Right cardiac atrium (tissue), 5 donors: ENCODE data around the gene COL6A2. TPM values are rescaled to one million over a fixed set of nuclear protein-coding genes. Genes with fewer than 3 reads are reported as not detected.

Experiments
- ATAC-seq, 2 donors: fragments of 200-7000 bp; cut with Tn5 transposase; one replicate each; pipeline versions ENCODE4 v1.8.0 to v1.9.1; 2020; ENCODE audit warnings: moderate library complexity in 2 of 2, mild to moderate bottlenecking in 1 of 2
- DNase-seq, 3 donors: peaks; one replicate each; pipeline ENCODE4 v3.0.0-alpha.2; 2020
- H3K27ac ChIP-seq: one replicate; pipeline ENCODE4 v1.5.1; 2013; ENCODE audit warnings: mild to moderate bottlenecking, low read length, control low read depth, moderate library complexity
- H3K27me3 ChIP-seq: one replicate; pipeline ENCODE4 v1.6.1; 2013; ENCODE audit not compliant: control insufficient read depth, insufficient read depth
- H3K4me1 ChIP-seq: one replicate; pipeline ENCODE4 v1.6.1; 2013; ENCODE audit warnings: low read length; ENCODE audit not compliant: control insufficient read depth, insufficient read depth
- H3K4me3 ChIP-seq: one replicate; pipeline ENCODE4 v1.5.1; 2013; ENCODE audit warnings: low read length, control low read depth
- H3K9me3 ChIP-seq: one replicate; pipeline ENCODE4 v1.6.1; 2013; ENCODE audit warnings: low read length; ENCODE audit not compliant: control insufficient read depth
- WGBS: extraction: QIAGEN DNeasy Blood & Tissue Kit; methylation state at CpG from one replicate; pipeline ENCODE4 v1.1.7; 2013; 5-methylcytosine and 5-hydroxymethylcytosine counted together
- intact Hi-C, 4 donors: fragments of 100-400 bp; cut with DNase I; formaldehyde crosslinking; loops; one replicate each; pipeline versions ENCODE4 v1.11.0 to v1.14.0; 2022 to 2023
- polyA plus RNA-seq: library from polyadenylated mRNA; stranded (reverse); fragments of 200-250 nt; gene quantifications from one replicate; pipeline ENCODE4 v1.2.3, GENCODE V29; 2013
- total RNA-seq, 4 donors: library from RNA; stranded (reverse); fragmentation: NEBNext Ultra II Directional; extraction: Animal tissue kit (Norgen Biotek cat#: 25700); gene quantifications; one replicate each; pipeline ENCODE4 v1.2.1, GENCODE V29; 2021
- donor health status: healthy with polysubstance abuse.
- donor health status: DM: no; HTN: yes; CAD: no.
- donor health status: DM: no; HTN: no; CAD: no.
- donor health status: DM: no; HTN: yes; CAD: no; lungs with severe emphysema.
- donor health status: DM: yes; HTN: yes; CAD: no.

The COL6A2 gene
- total and polyA plus RNA-seq, 5 donors = 198 to 323 (median 226) TPM

- intact Hi-C loops = loop anchor here in 1 of 4 donors (10.0 kb wide), 1 partner anchor 113 kb away; no protein-coding TSS in a partner anchor
- no peaks in the 10 kb centered on the region for H3K27me3 ChIP-seq
- DNase-seq (peak in 2 of 3 donors; percentile 47 to 52), ATAC-seq (no peak)
- no peaks in the 10 kb centered on the region for H3K4me1 ChIP-seq
- H3K27ac ChIP-seq = no peak overlapping the region
- WGBS = 83% methylated on average over 29 of the region's 29 CpGs
- H3K9me3 ChIP-seq = no peaks in the 10 kb centered on the region
- no peak overlapping the region for H3K4me3 ChIP-seq
Observed at GRCh38 chr21:46117586-46118315, 19.8 kb downstream of the COL6A2 start.

GRCh38 chr21:46118316-46119143 is 20.6 kb downstream of the COL6A2 start:
- no peaks in the 10 kb centered on the region for H3K4me1 ChIP-seq
- intact Hi-C loops = loop anchor here in 1 of 4 donors (10.0 kb wide), 1 partner anchor 114 kb away; no protein-coding TSS in a partner anchor
- H3K27ac ChIP-seq = no peak overlapping the region
- no peaks in the 10 kb centered on the region for H3K27me3 ChIP-seq
- H3K9me3 ChIP-seq = no peaks in the 10 kb centered on the region
- peak in 2 of 3 donors; percentile 11 to 47 for DNase-seq
- H3K4me3 ChIP-seq = no peak overlapping the region
- 92% methylated on average over 27 of the region's 27 CpGs for WGBS
- no peak for ATAC-seq

GRCh38 chr21:46119144-46119636 is 21.3 kb downstream of the COL6A2 start:
- H3K4me1 ChIP-seq = no peaks in the 10 kb centered on the region
- H3K27me3 ChIP-seq = no peaks in the 10 kb centered on the region
- DNase-seq = peak in 1 of 3 donors; percentile 16
- H3K9me3 ChIP-seq = no peaks in the 10 kb centered on the region
- no peak overlapping the region for H3K4me3 ChIP-seq
- intact Hi-C loops = loop anchor here in 1 of 4 donors (10.0 kb wide), 1 partner anchor 114 kb away; no protein-coding TSS in a partner anchor
- no peak overlapping the region for H3K27ac ChIP-seq
- no peak for ATAC-seq
- whole genome bisulfite sequencing = 94% methylated on average over 12 of the region's 12 CpGs

DNA sequence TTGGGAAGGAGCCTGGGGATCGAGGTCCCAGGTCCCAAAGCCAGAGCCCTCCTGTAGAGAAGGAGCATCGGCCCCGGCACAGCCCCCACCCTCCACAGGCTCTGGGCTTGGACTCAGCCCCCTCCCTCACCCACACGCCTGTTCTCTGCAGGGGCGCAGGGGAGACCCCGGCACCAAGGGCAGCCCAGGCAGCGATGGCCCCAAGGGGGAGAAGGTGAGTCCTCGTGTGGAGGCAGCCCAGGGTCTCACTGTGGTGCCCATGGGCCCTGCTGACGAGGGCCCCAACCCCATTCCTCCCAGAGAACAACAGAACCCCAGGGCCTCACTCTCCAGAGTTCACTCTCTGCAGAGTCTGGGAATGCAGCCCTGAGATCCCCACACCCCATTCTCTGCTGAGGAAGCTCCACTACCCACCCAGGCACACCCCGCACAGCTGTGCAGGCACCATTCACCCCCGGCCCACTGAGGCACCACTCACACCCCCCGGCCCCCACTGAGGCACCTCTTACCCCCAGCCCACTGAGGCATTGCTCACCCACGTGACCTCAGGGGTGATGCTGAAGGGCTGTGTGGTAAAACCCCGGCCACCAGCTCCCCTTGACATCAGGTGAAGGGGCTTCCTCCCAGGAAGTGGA is 21.8 kb downstream of the COL6A2 start:
- WGBS = 91% methylated on average over 14 of the region's 14 CpGs
- DNase-seq (peak; percentile 8 to 52 (median 39)), ATAC-seq (no peak)
- H3K27ac ChIP-seq = no peak overlapping the region
- H3K9me3 ChIP-seq = no peaks in the 10 kb centered on the region
- no peak overlapping the region for H3K4me3 ChIP-seq
- intact Hi-C loops = loop anchor here in 1 of 4 donors (10.0 kb wide), 1 partner anchor 115 kb away; no protein-coding TSS in a partner anchor
- H3K4me1 ChIP-seq = no peaks in the 10 kb centered on the region
- H3K27me3 ChIP-seq = no peaks in the 10 kb centered on the region

GRCh38 chr21:46120301-46121285 is 22.7 kb downstream of the COL6A2 start:
- ATAC-seq (no peak), DNase-seq (peak; percentile 11 to 55 (median 37))
- no peaks in the 10 kb centered on the region for H3K4me1 ChIP-seq
- H3K4me3 ChIP-seq = no peak overlapping the region
- H3K9me3 ChIP-seq = no peaks in the 10 kb centered on the region
- 85% methylated on average over 26 of the region's 26 CpGs for WGBS
- intact Hi-C loops = no loop called here
- no peaks in the 10 kb centered on the region for H3K27me3 ChIP-seq
- H3K27ac ChIP-seq = no peak overlapping the region

- intact Hi-C loops = no loop called here
- H3K27me3 ChIP-seq = no peaks in the 10 kb centered on the region
- no peak overlapping the region for H3K27ac ChIP-seq
- peak; percentile 18 to 60 (median 44) for DNase-seq
- no peaks in the 10 kb centered on the region for H3K9me3 ChIP-seq
- WGBS = 92% methylated on average over 29 of the region's 29 CpGs
- H3K4me1 ChIP-seq = no peaks in the 10 kb centered on the region
- no peak for ATAC-seq
- no peak overlapping the region for H3K4me3 ChIP-seq
Observed at GRCh38 chr21:46121286-46122221, 23.6 kb downstream of the COL6A2 start.

- WGBS = 85% methylated on average over 12 of the region's 12 CpGs
- peak; percentile 13 to 60 (median 50) for DNase-seq
- no peak overlapping the region for H3K27ac ChIP-seq
- no peak overlapping the region for H3K4me3 ChIP-seq
- intact Hi-C loops = no loop called here
- no peaks in the 10 kb centered on the region for H3K4me1 ChIP-seq
- no peaks in the 10 kb centered on the region for H3K9me3 ChIP-seq
- ATAC-seq = no peak
- H3K27me3 ChIP-seq = no peaks in the 10 kb centered on the region
Observed at GRCh38 chr21:46122237-46122671, 24.3 kb downstream of the COL6A2 start.

- no peak overlapping the region for H3K4me3 ChIP-seq
- WGBS = 95% methylated on average over 12 of the region's 12 CpGs
- intact Hi-C loops = no loop called here
- H3K27me3 ChIP-seq = no peaks in the 10 kb centered on the region
- ATAC-seq (no peak), DNase-seq (peak in 1 of 3 donors; percentile 19)
- no peak overlapping the region for H3K27ac ChIP-seq
- H3K9me3 ChIP-seq = no peaks in the 10 kb centered on the region
- H3K4me1 ChIP-seq = no peaks in the 10 kb centered on the region
Observed at GRCh38 chr21:46122758-46123683, 25.1 kb downstream of the COL6A2 start.
